Measurements from ENCODE around the gene EPS15.
"Not testable (repeated sequence)": the region's sequence is repeated elsewhere in the genome, so short reads cannot be mapped to it uniquely, and the experiment has no call there.

EPS15 gene

GRCh38 chr1:51514733-51515132 lies 4.3 kb downstream of the EPS15 start:
- DNase-seq (ENCODE audit: low read depth) = no peak

- DNase-seq (ENCODE audit: low read depth) = no peak
Observed at GRCh38 chr1:51512606-51513005, 6.5 kb downstream of the EPS15 start.

- DNase-seq (ENCODE audit: low read depth) = no peak
Observed at GRCh38 chr1:51512120-51512519, 6.9 kb downstream of the EPS15 start.

DNA sequence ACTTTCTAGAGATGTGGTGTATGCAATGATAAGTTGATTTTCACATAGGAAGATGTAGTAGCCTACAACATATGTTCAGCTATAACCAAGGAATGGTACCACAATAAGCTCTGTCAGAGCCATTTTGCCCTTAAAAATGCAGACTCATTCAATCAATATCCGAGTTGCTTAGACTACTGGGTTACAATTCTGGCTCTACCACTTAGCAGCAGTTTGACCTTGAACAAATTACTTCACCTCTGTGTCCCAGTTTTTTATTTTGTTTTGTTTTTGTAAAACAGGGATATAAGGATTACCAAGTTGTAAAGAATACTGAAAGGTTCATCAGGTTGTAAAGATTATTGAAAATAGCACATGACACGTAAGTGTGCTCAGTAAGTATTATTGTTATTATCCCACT lies 9.3 kb downstream of the EPS15 start:
- DNase-seq (ENCODE audit: low read depth) = no peak

- no peak for DNase-seq (ENCODE audit: low read depth)
Observed at GRCh38 chr1:51506537-51506936, 12.5 kb downstream of the EPS15 start.

DNA sequence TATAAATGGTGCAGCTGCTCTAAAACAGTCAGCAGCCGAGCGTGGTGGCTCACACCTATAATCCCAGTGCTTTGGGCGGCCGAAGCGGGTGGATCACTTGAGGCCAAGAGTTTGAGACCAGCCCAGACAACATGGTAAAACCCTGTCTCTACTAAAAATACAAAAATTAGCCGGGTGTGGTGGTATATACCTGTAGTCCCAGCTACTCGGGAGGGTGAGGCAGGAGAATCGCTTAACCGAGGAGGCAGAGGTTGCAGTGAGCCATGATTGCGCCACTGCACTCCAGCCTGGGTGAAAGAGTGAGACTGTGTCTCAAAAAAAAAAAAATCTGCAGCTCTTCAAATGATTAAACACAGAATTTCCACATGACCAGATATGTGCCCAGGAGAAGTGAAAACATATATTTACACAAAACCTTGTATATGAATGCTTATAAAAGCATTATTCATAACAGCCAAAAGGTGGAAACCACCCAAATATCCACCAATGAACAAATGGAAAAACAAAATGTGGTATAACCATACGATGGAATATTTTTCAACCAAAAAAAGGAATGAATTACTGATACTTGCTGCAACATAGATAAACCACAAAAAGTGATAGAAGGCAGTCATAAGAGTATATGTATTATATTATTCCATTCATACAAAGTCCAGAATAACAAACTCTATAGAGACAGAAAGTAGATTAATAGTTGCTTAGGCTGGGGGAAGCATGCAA lies 14.1 kb downstream of the EPS15 start:
- no peak for DNase-seq (ENCODE audit: low read depth)

GRCh38 chr1:51501218-51501630 lies 17.8 kb downstream of the EPS15 start:
- not testable (repeated sequence) for DNase-seq (ENCODE audit: low read depth)

DNA sequence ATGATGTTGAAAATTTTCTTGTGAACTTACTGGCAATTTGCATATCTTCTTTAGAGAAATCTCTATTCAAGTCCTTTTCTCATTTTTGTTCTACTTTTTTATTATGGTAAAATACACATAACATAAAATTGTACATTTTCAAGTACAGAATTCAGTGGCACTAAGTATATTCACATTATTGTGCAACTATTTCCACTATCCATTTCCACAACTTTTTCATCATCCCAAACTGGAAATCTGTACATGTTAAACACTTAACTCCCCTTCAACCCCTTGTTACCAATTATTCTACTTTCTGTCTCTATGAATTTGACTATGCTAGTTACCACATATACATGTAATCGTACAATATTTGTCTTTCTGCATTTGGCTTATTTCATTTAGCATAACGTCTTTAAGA lies 19.4 kb downstream of the EPS15 start:
- no peak for DNase-seq (ENCODE audit: low read depth)

DNA sequence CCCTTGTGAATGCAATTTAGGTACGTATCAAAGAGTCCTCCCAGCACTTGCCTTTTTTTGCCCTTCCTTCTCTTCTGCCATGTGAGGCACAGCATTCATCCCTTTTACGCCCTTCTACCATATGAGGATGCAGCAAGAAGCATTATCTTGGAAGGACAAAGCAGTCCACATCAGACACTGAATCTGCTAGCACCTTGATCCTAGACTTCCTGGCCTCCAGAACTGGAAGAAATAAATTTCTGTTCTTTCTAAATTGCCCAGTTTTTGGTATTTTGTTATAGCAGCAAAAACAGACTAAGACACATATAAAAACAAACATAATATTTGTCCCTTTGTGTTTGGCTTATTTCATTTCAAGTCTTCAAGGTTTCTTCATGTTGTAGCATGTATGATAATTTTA lies 20.1 kb downstream of the EPS15 start:
- DNase-seq (ENCODE audit: low read depth) = no peak

- DNase-seq (ENCODE audit: low read depth) = no peak
Observed at GRCh38 chr1:51497340-51497739, 21.7 kb downstream of the EPS15 start.

GRCh38 chr1:51494138-51494830 lies 24.8 kb downstream of the EPS15 start:
- no peak for DNase-seq (ENCODE audit: low read depth)

GRCh38 chr1:51491166-51491981 lies 27.7 kb downstream of the EPS15 start:
- DNase-seq (ENCODE audit: low read depth) = no peak

DNA sequence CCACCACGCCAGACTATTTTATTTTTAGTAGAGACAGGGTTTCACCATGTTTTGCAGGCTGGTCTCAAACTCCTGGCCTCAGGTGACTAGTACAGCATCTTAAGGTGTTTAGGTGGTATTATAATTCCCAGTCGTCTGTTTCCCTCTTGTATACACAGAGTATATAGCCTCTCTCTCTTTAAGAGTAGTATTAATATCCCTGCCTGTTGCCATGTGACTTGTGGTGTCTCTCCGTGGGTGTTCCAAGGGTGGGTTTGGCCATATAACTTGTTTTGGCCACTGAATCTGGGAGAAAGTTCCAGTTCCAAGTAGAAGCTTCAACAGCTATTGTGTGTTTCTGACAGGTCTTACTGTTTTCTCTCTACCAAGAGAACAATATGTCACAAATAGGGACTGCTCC lies 29.6 kb downstream of the EPS15 start:
- DNase-seq (ENCODE audit: low read depth) = no peak

DNA sequence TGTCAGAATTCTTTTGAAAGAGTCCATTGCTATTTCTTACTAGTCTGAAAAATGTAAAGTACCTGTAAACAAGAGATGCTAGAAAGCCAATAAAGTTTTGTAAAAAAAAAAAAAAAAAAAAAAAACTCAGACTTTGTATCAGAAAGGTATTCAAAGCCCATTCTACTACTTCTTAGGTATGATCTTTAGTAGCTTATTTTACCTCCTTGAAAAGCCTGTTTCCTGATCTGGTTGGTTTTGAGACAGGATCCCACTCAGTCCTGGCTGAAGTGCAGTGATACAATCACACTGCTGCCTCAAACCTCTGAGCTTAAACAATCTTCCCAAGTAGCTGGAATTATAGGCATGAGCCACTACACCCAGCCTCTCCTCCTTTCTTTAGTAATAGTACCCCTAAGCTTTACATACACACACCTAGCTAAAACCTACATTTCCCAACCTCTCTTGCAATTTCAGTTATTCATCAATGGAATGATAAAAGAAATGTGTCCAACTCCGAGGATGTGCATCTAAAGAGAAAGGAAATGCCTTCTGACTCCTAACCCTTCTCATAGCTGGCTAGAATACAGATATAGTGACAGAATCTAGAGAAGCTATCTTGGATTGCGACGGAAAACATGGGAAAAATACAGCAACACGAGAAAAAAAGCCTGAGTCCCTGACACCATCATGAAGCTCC lies 30.6 kb downstream of the EPS15 start:
- DNase-seq (ENCODE audit: low read depth) = no peak

GRCh38 chr1:51487628-51488027 lies 31.4 kb downstream of the EPS15 start:
- DNase-seq (ENCODE audit: low read depth) = no peak

DNA sequence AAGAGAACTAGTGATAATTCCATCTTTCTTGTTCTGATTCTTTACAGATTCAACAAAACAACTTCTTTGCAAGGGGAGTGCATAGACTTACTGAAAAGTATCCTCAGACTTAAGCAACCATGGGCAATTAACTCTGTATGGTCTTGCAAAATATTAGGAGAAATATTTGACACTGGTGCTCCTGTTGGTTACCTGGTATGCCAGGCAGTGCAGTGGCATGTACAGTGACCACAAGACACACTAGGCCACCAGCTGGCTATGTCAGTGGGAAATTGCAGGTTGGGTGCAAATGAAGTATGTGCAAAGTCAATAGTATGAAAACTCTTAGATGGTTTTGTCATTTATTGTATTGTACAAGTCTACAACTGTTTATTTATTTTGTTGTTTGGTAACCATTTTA lies 34.5 kb downstream of the EPS15 start:
- DNase-seq (ENCODE audit: low read depth) = no peak

- no peak for DNase-seq (ENCODE audit: low read depth)
Observed at GRCh38 chr1:51482881-51483280, 36.2 kb downstream of the EPS15 start.

DNA sequence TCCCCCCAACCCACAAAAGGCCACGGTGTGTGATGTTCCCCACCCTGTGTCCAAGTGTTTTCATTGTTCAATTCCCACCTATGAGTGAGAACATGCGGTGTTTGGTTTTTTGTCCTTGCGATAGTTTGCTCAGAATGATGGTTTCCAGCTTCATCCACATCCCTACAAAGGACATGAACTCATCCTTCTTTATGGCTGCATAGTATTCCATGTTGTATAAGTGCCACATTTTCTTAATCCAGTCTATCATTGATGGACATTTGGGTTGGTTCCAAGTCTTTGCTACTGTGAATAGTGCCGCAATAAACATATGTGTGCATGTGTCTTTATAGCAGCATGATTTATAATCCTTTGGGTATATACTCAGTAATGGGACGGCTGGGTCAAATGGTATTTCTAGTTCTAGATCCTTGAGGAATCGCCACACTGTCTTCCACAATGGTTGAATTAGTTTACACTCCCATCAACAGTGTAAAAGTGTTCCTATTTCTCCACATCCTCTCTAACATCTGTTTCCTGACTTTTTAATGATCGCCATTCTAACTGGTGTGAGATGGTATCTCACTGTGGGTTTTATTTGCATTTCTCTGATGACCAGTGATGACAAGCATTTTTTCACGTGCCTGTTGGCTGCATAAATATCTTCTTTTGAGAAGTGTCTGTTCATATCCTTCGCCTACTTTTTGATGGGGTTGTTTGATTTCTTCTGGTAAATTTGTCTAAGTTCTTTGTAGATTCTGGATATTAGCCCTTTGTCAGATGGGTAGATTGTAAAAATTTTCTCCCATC lies 44.0 kb downstream of the EPS15 start:
- not testable (repeated sequence) for DNase-seq (ENCODE audit: low read depth)

DNA sequence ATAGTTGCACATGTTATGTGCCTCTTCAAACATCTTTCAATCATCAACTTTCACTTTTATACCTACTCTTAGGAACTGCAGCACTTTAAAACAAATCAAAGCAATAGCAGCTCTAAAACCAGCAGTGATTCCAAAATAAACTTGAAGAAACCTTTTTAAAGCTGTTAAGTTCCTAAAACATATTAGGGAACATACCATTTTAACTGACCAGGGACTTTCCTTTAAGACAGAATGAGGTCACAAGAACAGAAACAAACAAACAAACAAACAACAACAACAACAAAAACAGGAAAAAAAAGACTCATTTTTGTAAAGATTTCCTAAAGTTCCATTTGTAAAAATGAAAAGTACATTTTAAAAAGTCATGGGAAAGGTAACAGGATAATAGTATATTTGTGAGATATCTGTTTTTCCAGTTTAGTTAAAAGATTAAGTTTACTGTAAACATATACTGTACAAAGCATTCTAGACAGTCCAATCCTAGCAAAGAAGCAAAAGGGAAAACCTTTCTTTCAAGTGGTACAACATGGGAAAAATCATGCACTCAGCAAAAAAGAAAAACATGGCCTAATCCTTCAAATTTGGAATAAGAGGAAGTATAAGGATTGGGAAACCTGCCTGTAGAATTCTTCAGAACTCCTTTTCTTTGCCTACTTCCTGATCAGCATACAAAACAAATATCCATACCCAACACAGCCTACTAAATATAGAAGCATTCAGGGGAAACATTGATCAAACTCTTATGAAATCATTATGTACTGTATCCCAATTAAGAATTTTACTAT lies 45.5 kb downstream of the EPS15 start:
- DNase-seq (ENCODE audit: low read depth) = no peak

GRCh38 chr1:51472359-51472758 lies 46.7 kb downstream of the EPS15 start:
- DNase-seq (ENCODE audit: low read depth) = no peak

- DNase-seq (ENCODE audit: low read depth) = no peak
Observed at GRCh38 chr1:51469518-51469917, 49.5 kb downstream of the EPS15 start.
